Uterus (tissue), 4 donors: ENCODE data around the gene LTBP1. TPM values are rescaled to one million over a fixed set of nuclear protein-coding genes. Genes with fewer than 3 reads are reported as not detected.

ENCODE experiments used
- DNase-seq, 2 donors: peaks; one replicate each; pipeline ENCODE4 v3.0.0-alpha.2; 2019 to 2020
- H3K27ac ChIP-seq, 2 donors: fragments of 200-600 bp; sonication (generic); 1 replicate in 1 of 2; 2 replicates in 1 of 2; pipeline ENCODE4 v1.5.1; 2016 to 2018
- H3K27me3 ChIP-seq, 2 donors: fragments of 200-600 bp; sonication (generic); one replicate each; pipeline ENCODE4 v1.5.1; 2018 to 2019; ENCODE audit warnings: control low read depth in 1 of 2
- H3K36me3 ChIP-seq, 2 donors: fragments of 200-600 bp; sonication (generic); one replicate each; pipeline ENCODE4 v1.5.1; 2019; ENCODE audit warnings: control low read depth in 1 of 2
- H3K4me1 ChIP-seq, 2 donors: fragments of 200-600 bp; sonication (generic); one replicate each; pipeline ENCODE4 v1.5.1; 2018 to 2019; ENCODE audit warnings: control low read depth in 1 of 2
- H3K4me3 ChIP-seq, 2 donors: fragments of 200-600 bp; sonication (generic); 1 replicate in 1 of 2; 2 replicates in 1 of 2; pipeline ENCODE4 v1.5.1; 2018 to 2019; ENCODE audit warnings: mild to moderate bottlenecking in 1 of 2
- H3K9me3 ChIP-seq, 2 donors: fragments of 200-600 bp; sonication (generic); one replicate each; pipeline ENCODE4 v1.5.1; 2019; ENCODE audit warnings: control low read depth in 1 of 2
- POLR2A ChIP-seq, 2 donors: fragments of 450-650 bp; IDR thresholded peaks; one replicate each; pipeline ENCODE4 v1.6.1; 2016; ENCODE audit warnings: antibody characterized with exemption in 2 of 2, mild to moderate bottlenecking in 1 of 2, moderate library complexity in 1 of 2
- intact Hi-C: fragments of 100-400 bp; cut with DNase I; formaldehyde crosslinking; loops from one replicate; pipeline ENCODE4 v1.15.1; 2023; ENCODE audit warnings: low total_unique reads
- total RNA-seq, 4 donors: library from RNA; depleted of rRNA in 3 of 4; stranded (reverse); fragments of >200 nt in 3 of 4; gene quantifications; one replicate each; pipeline versions ENCODE4 v1.1.0 to v1.2.4, GENCODE V29; 2014 to 2023
- TF ChIP-seq, protein P1 (sequence below), 4 experiments: fragments of 200-600 bp in 2 of 4; fragments of 450-650 bp in 2 of 4; sonication (generic) in 2 of 4; IDR thresholded peaks; one replicate each; pipeline ENCODE4 v1.5.1; 2016 to 2019; ENCODE audit warnings: antibody characterized with exemption in 4 of 4, mild to moderate bottlenecking in 2 of 4, moderate library complexity in 1 of 4
- donor health status: DM: yes; HTN: yes; CAD: no.

The LTBP1 gene
- total RNA-seq, 4 donors from 2014 or later = 72.5 to 322 (median 92.2) TPM

DNA sequence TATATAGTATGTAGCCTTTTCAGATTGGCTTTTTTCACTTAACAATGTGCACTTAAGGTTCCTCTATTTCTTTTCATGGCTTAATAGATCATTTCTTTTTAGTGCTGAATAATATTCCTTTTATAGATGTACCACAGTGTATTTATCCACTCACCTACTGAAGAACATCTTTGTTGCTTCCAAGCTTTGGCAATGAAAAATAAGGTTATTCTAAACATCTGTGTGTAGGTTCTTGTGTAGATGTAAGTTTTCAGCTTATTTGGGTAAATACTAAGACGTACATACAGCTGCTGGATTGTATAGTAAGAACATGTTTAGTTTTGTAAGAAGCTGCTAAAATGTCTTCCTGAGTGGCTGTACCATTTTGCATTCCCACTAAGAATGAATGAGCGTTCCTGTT is 461.4 kb downstream of the LTBP1 start:
- no peaks in the 10 kb centered on the region for H3K9me3 ChIP-seq
- no peak overlapping the region for H3K4me3 ChIP-seq
- H3K36me3 ChIP-seq = no peaks in the 10 kb centered on the region
- H3K27ac ChIP-seq = no peak overlapping the region
- TF ChIP-seq, protein P1, sequence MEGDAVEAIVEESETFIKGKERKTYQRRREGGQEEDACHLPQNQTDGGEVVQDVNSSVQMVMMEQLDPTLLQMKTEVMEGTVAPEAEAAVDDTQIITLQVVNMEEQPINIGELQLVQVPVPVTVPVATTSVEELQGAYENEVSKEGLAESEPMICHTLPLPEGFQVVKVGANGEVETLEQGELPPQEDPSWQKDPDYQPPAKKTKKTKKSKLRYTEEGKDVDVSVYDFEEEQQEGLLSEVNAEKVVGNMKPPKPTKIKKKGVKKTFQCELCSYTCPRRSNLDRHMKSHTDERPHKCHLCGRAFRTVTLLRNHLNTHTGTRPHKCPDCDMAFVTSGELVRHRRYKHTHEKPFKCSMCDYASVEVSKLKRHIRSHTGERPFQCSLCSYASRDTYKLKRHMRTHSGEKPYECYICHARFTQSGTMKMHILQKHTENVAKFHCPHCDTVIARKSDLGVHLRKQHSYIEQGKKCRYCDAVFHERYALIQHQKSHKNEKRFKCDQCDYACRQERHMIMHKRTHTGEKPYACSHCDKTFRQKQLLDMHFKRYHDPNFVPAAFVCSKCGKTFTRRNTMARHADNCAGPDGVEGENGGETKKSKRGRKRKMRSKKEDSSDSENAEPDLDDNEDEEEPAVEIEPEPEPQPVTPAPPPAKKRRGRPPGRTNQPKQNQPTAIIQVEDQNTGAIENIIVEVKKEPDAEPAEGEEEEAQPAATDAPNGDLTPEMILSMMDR (IDR thresholded peaks at IDR 0.05) = no peak
- TF ChIP-seq POLR2A (IDR thresholded peaks at IDR 0.05) = no peak
- intact Hi-C loops = no loop called here
- no peaks in the 10 kb centered on the region for H3K27me3 ChIP-seq
- no peak for DNase-seq
- no peaks in the 10 kb centered on the region for H3K4me1 ChIP-seq

DNA sequence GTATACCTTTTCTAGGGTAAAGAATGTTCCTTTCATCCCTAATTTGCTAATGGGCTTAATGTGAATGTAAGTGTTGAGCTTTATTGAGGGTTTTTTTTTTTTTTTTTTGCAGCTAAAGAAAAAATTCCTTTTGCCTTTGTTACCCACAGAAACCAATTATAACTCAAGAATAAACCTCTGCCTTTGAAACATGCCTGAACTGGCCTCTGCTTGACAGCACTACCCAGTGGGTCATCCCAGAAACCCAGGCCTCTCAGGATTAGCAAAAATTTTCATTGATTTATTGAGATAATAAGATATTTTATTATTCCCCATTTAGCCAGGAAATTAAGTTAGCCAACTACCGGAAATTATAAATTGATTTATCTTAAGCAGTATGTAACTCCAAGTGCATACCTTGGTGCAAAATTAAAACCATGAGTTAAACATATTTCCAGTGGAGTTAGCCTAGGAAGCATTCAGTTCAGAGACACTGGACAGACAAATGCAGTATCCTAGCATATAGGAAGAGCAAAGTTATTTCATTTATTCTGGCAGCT is 462.7 kb downstream of the LTBP1 start:
- no peak for DNase-seq
- H3K4me3 ChIP-seq = no peak overlapping the region
- no peaks in the 10 kb centered on the region for H3K9me3 ChIP-seq
- no peaks in the 10 kb centered on the region for H3K27me3 ChIP-seq
- TF ChIP-seq, protein P1 (IDR thresholded peaks at IDR 0.05) = no peak
- TF ChIP-seq POLR2A (IDR thresholded peaks at IDR 0.05) = no peak
- no peaks in the 10 kb centered on the region for H3K36me3 ChIP-seq
- H3K4me1 ChIP-seq = no peaks in the 10 kb centered on the region
- H3K27ac ChIP-seq = no peak overlapping the region
- intact Hi-C loops = no loop called here

DNA sequence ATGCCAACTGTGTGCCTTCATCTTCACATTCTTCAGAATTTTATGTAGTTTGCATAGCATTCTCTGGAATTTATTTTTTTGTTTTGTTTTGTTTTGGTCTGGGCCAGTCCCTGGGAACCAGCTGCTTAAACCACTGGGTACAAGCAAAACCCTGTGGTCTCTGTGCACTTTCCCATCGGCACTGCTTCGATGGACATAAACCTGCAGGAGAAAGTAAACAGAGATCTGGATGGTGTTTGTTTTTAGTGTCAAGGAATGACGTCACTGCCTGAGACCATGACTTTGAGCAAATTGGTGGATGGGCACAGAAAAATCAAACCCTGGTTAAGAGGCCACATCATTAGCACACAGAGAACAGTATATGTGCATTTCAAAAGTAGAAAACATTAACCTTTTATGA is 465.0 kb downstream of the LTBP1 start:
- Histone ChIP-seq H3K4me3 (no peak overlapping the region), H3K36me3 (no peaks in the 10 kb centered on the region), H3K4me1 (no peaks in the 10 kb centered on the region), H3K27me3 (no peaks in the 10 kb centered on the region), H3K27ac (no peak overlapping the region), H3K9me3 (no peaks in the 10 kb centered on the region)
- intact Hi-C loops = no loop called here
- DNase-seq = no peak
- TF ChIP-seq POLR2A (IDR thresholded peaks at IDR 0.05) = no peak
- TF ChIP-seq, protein P1 (IDR thresholded peaks at IDR 0.05) = no peak

DNA sequence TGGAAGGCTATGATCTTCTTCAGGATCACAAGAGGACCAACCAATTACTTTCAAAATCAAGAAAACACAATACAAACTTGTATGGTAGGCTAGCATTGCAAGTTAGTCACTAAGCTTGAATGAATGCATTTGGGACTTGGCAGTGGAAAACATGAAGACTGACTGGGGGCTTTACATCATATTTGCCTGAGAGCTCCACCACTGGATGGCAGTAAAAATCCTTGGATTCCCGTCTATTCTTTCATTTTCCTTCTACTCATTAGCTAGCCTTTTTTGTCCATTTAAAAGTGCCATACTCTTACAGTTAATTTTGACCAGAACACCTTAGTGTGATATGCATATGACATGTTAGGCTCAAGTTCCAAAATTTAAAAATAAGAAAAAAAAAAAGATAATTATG is 466.2 kb downstream of the LTBP1 start:
- no peak for TF ChIP-seq POLR2A (IDR thresholded peaks at IDR 0.05)
- TF ChIP-seq, protein P1 (IDR thresholded peaks at IDR 0.05) = peak in 3 of 4 experiments; percentile 4 to 32 (median 14)
- no peaks in the 10 kb centered on the region for H3K36me3 ChIP-seq
- no peak overlapping the region for H3K4me3 ChIP-seq
- H3K27me3 ChIP-seq = no peaks in the 10 kb centered on the region
- no peaks in the 10 kb centered on the region for H3K9me3 ChIP-seq
- no peaks in the 10 kb centered on the region for H3K4me1 ChIP-seq
- intact Hi-C loops = no loop called here
- DNase-seq = no peak
- no peak overlapping the region for H3K27ac ChIP-seq

DNA sequence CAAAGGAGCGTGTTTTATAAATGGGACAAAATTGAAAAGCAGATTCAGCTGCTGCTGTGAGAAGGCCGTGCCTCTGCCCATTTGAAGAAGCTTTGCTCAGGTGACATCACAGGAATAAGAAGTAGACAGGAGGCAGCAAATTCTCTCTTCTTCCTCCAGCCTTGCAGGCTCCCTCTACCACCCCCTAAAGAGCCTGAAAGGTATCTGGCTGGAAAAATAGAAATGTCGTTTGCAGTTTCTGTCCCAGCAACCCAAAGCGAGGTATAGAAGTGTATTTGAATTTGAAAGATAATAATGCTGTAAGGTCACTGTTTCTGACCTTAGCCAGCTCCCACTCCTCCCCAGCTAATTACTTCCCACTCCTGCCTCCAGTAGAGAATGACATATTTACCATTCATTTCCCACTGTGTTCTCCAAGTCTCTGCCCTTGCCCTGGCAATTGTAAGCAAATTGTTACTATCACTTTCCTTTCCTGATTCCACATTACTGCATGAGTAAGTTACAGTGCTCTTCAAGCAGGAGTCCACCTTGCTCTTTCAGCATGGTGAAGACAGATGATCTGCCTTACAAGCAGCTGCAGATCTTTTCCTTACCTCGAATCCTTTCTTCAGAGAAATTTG is 472.9 kb downstream of the LTBP1 start:
- Histone ChIP-seq H3K27me3 (no peaks in the 10 kb centered on the region), H3K27ac (no peak overlapping the region), H3K4me3 (no peak overlapping the region), H3K4me1 (no peaks in the 10 kb centered on the region), H3K9me3 (no peaks in the 10 kb centered on the region), H3K36me3 (no peaks in the 10 kb centered on the region)
- intact Hi-C loops = no loop called here
- TF ChIP-seq, protein P1 (IDR thresholded peaks at IDR 0.05) = no peak
- TF ChIP-seq POLR2A (IDR thresholded peaks at IDR 0.05) = no peak
- no peak for DNase-seq
